Fibroblast of skin of left biceps (primary cell): ENCODE results near the gene TNK2.
"Not testable (repeated sequence)": the region's sequence is repeated elsewhere in the genome, so short reads cannot be mapped to it uniquely, and the experiment has no call there.

Experiments
- DNase-seq, 2 experiments: peaks; one replicate each; pipeline ENCODE4 v3.0.0-alpha.2; 2013; ENCODE audit warnings: low read depth in 2 of 2

The TNK2 gene

GRCh38 chr3:195821403-195822130, 86.8 kb downstream of the TNK2 start:
- DNase-seq = no peak

GRCh38 chr3:195820901-195821300, 87.5 kb downstream of the TNK2 start:
- DNase-seq = no peak

GRCh38 chr3:195820186-195820585, 88.2 kb downstream of the TNK2 start:
- DNase-seq = no peak

DNA sequence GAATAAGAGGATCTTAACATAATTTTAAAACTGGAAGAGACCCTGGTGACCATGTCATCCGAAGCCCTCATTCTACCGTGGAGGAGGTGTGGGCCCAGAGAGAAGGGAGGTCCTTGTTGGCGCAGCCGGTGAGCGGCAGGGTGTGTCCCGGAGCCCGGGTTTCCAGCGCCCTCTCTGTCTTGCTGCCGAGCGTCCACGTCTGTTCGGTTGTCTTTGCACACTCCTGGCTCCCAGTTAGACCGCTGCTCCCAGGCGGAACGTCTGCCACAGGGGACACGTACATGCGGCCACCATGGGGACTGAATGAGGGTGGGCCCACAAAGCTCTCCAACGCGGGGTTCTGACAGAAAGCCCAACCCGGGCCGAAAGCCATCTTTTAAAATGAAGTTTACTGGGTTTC, 90.0 kb downstream of the TNK2 start:
- no peak for DNase-seq

DNA sequence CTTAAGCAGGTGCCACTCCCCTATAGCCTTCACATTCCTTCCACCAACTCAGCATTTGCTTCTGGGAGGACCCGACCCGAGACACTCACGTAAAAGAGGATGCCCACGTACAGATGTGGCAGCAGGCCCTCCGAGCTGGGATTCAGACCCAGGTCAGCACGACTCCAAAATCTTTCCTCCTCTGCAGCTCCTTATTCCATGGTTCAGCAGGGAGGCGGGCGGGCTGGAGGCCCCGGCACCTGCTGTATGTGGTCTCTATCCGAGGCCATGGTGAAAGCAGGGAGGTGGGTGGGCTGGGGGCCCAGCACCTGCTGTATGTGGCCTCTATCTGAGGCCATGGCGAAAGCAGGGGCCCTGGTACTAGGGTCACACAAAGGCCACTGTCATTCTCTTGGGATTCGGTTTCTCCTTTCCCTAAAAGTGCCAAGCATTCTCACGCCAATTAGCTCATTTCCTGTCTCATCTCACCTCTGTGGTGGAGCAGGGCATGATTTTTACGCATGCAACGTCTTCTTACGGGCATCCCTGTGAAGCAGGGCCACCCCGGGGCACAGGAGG, 90.7 kb downstream of the TNK2 start:
- no peak for DNase-seq

- not testable (repeated sequence) for DNase-seq
These were observed 92.0 kb downstream of the TNK2 start for GRCh38 chr3:195816276-195816913.

GRCh38 chr3:195815169-195815771, 93.1 kb downstream of the TNK2 start:
- DNase-seq = no peak

- DNase-seq = no peak
These were observed 94.3 kb downstream of the TNK2 start for GRCh38 chr3:195813916-195814640.
